C4-2B (cell line): Measurements from ENCODE around the gene CHRNB2.

Experiments used
- H3K27ac ChIP-seq: fragments of 450-650 bp; 2 replicates; pipeline ENCODE4 v1.5.1; 2017
- ZFX ChIP-seq: fragments of 450-650 bp; IDR thresholded peaks from 2 replicates; pipeline ENCODE4 v1.6.1; 2017
- TF ChIP-seq, protein P1 (sequence below): fragments of 450-650 bp; conservative IDR thresholded peaks from 2 replicates; pipeline ENCODE4 v1.5.1; 2017; ENCODE audit warnings: mild to moderate bottlenecking

Gene CHRNB2

GRCh38 chr1:154548028-154548427 is 19.6 kb upstream of the CHRNB2 start:
- H3K27ac ChIP-seq, result no peak overlapping the region
- no peak for TF ChIP-seq ZFX
- TF ChIP-seq, protein P1, sequence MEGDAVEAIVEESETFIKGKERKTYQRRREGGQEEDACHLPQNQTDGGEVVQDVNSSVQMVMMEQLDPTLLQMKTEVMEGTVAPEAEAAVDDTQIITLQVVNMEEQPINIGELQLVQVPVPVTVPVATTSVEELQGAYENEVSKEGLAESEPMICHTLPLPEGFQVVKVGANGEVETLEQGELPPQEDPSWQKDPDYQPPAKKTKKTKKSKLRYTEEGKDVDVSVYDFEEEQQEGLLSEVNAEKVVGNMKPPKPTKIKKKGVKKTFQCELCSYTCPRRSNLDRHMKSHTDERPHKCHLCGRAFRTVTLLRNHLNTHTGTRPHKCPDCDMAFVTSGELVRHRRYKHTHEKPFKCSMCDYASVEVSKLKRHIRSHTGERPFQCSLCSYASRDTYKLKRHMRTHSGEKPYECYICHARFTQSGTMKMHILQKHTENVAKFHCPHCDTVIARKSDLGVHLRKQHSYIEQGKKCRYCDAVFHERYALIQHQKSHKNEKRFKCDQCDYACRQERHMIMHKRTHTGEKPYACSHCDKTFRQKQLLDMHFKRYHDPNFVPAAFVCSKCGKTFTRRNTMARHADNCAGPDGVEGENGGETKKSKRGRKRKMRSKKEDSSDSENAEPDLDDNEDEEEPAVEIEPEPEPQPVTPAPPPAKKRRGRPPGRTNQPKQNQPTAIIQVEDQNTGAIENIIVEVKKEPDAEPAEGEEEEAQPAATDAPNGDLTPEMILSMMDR, result no peak

DNA sequence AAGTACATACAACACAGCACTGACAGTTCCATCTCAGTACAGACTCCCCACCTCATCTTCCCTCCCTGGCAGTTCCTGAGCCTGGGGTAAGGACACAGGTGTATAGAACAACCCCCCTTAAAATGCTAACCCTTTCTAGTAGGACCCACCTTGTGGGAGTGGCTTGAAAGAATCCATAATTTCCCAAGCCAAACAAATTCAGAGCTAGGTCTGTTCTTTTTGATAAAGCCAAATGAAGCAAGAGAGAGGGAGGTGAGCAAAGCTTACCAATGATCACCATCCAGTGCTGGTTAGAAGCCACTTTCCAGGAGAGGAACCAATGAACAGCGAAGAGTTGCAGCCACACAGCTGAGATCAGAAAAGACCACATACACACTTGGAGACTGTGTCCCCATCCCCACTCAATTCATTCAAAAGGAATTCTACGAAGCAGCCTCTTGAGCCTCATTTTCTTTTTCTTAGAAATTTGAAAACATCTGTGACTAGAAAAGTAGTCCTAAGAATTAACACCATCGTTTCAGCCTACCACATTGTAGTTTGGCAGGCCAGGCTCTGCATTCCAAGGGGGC is 18.3 kb upstream of the CHRNB2 start:
- TF ChIP-seq ZFX, result no peak
- TF ChIP-seq, protein P1, result no peak
- H3K27ac ChIP-seq, result no peak overlapping the region

DNA sequence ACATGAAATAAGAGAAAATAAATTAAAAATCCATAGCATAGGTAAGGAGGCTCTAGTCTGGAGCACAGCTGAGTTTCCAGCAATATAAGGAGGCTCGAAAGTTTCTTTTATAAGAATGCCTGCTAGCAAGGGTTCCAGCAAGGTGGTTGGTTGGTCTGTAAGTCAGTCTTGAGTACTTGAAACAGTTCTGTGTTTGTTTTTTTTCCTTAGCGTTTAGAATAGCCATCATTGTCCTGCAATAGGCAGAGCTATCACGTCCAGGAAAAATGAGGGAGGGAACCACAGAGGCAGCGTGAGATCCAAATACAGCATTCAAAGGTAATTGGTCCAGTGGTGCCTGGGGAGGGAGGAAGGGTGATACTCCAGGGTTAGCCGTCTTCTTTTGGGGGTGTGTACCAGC is 17.5 kb upstream of the CHRNB2 start:
- H3K27ac ChIP-seq, result no peak overlapping the region
- TF ChIP-seq, protein P1, result no peak
- no peak for TF ChIP-seq ZFX

DNA sequence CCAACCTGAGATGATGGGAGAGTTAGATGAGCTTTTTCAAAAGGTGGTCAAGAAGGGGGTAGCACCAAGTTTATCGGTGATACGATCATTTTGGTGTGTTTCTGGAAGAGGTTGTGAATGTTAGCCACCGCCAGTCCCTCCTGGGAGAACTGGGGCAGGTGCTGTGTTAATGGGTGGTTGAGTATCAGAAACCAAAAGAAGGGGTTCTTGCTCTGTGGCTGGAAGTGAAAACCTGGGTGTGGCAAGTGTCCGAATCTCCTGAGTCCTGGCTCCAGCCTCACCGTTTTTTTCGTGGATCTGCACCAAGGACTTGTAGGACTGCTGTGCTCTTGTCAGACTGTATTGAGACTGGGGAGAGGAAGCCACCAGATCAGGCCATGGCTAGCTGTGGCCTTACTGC is 16.9 kb upstream of the CHRNB2 start:
- no peak for TF ChIP-seq ZFX
- TF ChIP-seq, protein P1, result no peak
- no peak overlapping the region for H3K27ac ChIP-seq

DNA sequence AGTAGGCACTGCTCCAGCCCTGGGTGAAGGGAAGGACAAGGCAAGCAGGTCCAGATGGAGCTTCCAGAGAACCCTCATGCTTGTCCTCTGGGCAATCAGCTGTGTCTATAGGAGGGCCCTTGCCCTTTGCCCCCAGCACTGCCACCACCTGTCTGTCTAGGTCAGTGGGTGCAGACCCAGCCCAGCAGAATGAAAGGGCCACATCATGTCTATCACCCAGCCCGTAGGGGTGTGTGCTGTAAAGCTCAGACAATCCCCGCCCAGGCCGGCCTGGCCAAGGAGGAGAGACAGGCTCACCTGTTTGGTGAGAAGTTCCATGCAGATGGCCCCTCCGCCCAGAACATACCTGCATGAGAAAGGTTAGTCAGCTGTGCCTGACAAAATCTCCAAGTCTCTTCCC is 16.1 kb upstream of the CHRNB2 start:
- TF ChIP-seq ZFX, result no peak
- TF ChIP-seq, protein P1, result no peak
- no peak overlapping the region for H3K27ac ChIP-seq

DNA sequence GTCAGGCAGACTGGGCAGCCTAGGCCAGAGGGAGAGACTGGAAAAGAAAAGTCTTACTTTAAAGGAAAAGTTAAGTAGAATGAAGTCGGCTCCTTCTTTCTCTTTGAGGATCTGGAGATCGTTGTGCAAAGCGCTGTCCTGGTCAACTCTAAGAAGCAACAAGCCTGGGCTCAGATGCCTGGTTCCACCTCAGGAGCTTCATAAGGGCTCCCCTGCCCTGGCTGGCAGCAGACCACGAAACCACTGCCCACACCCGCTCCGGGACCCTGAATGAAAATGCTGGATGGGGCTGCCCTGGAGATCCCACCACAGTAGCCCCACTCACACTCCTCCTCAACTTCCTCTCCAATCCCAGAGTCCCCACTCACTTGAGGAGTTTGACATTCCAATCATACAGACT is 15.5 kb upstream of the CHRNB2 start:
- TF ChIP-seq, protein P1, result no peak
- no peak for TF ChIP-seq ZFX

DNA sequence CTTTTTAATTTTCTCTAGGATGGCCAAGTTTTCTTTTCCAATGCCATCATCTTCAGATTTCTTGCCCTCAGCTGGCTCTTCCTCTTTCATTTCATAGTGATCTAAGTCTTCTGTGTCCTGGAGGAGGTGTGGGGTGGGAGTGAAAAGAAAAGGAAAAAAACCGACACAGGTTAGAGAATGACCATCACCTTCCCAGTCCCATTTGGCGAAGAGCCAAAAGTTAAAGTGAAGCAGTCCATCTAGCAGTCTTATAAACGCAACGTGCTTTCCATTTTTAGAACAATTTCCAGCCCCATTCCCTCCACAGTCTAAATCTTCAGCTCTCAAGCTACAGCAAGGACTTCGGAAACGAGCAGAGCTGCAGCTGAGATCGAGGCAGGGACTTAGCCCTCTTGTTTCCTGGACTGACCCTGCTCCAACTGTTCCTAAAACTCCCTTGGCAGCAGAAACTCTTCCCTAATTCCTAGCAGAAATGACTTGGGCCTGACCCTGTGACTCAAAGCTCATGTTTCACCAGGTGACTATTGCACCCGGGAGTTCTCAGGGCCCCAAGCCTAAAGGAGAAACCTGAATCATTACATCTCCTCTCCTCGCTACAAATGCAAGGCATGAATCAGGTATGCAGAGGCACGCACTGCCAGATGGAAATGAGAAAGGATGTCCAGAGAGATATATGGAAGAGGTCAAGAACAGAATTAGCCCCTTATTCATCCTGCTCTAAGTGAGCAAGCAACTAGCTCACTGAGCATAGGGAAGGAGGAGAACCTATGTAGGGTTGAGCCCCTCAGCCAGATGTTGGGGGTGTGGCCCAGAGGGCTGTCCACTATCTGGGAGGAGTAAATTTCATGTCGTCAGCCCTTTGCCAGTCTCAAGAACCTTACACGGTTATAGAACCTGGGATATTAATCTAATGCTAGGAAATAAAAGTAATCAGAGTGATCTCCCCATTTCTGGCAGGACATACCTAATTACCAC is 14.2 kb upstream of the CHRNB2 start:
- TF ChIP-seq, protein P1, result no peak
- TF ChIP-seq ZFX, result no peak
- no peak overlapping the region for H3K27ac ChIP-seq

More for the DNA sequence above, 15.5 kb upstream of the CHRNB2 start:
- H3K27ac ChIP-seq, result no peak overlapping the region
